ENCODE results near the gene KCNG2. TPM values are rescaled to one million over a fixed set of nuclear protein-coding genes. Genes with fewer than 3 reads are reported as not detected.

Gene KCNG2
- total and polyA plus RNA-seq, 2 of the 13 experiments (the other 11 are each of a cell fraction or from before 2014, with no cell fraction given) = not detected

GRCh38 chr18:79781331-79781941 is 16.3 kb upstream of the KCNG2 start (continued):
- TF ChIP-seq ZNF883 (CRISPR knock-in tag; IDR thresholded peaks at IDR 0.05; ENCODE audit: not compliant biosample characterization) (no peak), ZNF766 (CRISPR knock-in tag; IDR thresholded peaks at IDR 0.05; ENCODE audit: borderline replicate concordance) (no peak), FOXA1 (IDR thresholded peaks at IDR 0.05) (no peak), FOXA1 (CRISPR knock-in tag; IDR thresholded peaks at IDR 0.05) (peak; percentile 10; the same call in 1 of the 2 replicates), NCOA2 (CRISPR knock-in tag; IDR thresholded peaks at IDR 0.05) (no peak; the same call in 1 of the 2 replicates), ARID5B (CRISPR knock-in tag; IDR thresholded peaks at IDR 0.05) (peak; percentile 59; the same call in 1 of the 2 replicates), USF2 (IDR thresholded peaks at IDR 0.05; ENCODE audit: low read depth, low read length) (peak; percentile 33; the same call in 1 of the 2 replicates), USF2 (CRISPR knock-in tag; IDR thresholded peaks at IDR 0.05; ENCODE audit: borderline replicate concordance) (peak; percentile 44; the same call in 1 of the 2 replicates), GPBP1L1 (CRISPR knock-in tag; IDR thresholded peaks at IDR 0.05) (no peak), ZNF7 (CRISPR knock-in tag; IDR thresholded peaks at IDR 0.05) (no peak), ELF3 (CRISPR knock-in tag; IDR thresholded peaks at IDR 0.05) (no peak), THAP8 (CRISPR knock-in tag; IDR thresholded peaks at IDR 0.05; ENCODE audit: borderline replicate concordance) (no peak), NFKBIZ (CRISPR knock-in tag; IDR thresholded peaks at IDR 0.05) (0 out of 2 replicates have a peak, but pooled peaks have one; percentile 34), ZNF740 (CRISPR knock-in tag; IDR thresholded peaks at IDR 0.05) (peak; percentile 51; the same call in 1 of the 2 replicates)

All from HepG2 (cell line).